Hepatocyte (in vitro differentiated cells): Measurements from ENCODE around the gene AKR7A2. TPM values are rescaled to one million over a fixed set of nuclear protein-coding genes. Genes with fewer than 3 reads are reported as not detected.

Source experiments
- DNase-seq: peaks from one replicate; pipeline ENCODE4 v3.0.0-alpha.2; 2016; ENCODE audit warnings: low spot score
- H2AFZ ChIP-seq: fragments of 200-600 bp; sonication (generic); 2 replicates; pipeline ENCODE4 v1.6.0; 2016; ENCODE audit warnings: antibody characterized with exemption, mild to moderate bottlenecking
- H3K27ac ChIP-seq: fragments of 200-600 bp; sonication (generic); 2 replicates; pipeline ENCODE4 v1.5.1; 2016; ENCODE audit warnings: mild to moderate bottlenecking
- H3K27me3 ChIP-seq: fragments of 200-600 bp; sonication (generic); 2 replicates; pipeline ENCODE4 v1.6.1; 2016
- H3K36me3 ChIP-seq: fragments of 200-600 bp; sonication (generic); replicated peaks from 2 replicates; pipeline ENCODE4 v1.5.1; 2016; ENCODE audit warnings: low read depth; ENCODE audit not compliant: insufficient read depth
- H3K4me1 ChIP-seq: fragments of 200-600 bp; sonication (generic); 2 replicates; pipeline ENCODE4 v1.5.1; 2016; ENCODE audit warnings: mild to moderate bottlenecking, moderate library complexity; ENCODE audit not compliant: insufficient read depth
- H3K4me2 ChIP-seq: fragments of 200-600 bp; sonication (generic); 2 replicates; pipeline ENCODE4 v1.6.0; 2016
- H3K4me3 ChIP-seq: fragments of 200-600 bp; sonication (generic); 2 replicates; pipeline ENCODE4 v1.5.1; 2016; ENCODE audit warnings: mild to moderate bottlenecking
- H3K79me2 ChIP-seq: fragments of 200-600 bp; sonication (generic); 2 replicates; pipeline ENCODE4 v1.6.0; 2017; ENCODE audit warnings: mild to moderate bottlenecking
- H3K9me2 ChIP-seq: fragments of 200-600 bp; sonication (generic); replicated peaks from 2 replicates; pipeline ENCODE4 v1.6.0; 2017; ENCODE audit warnings: mild to moderate bottlenecking; ENCODE audit not compliant: insufficient read depth
- H3K9me3 ChIP-seq: fragments of 200-600 bp; sonication (generic); 2 replicates; pipeline ENCODE4 v1.5.1; 2016; ENCODE audit warnings: low read depth, mild to moderate bottlenecking
- H4K20me1 ChIP-seq: fragments of 200-600 bp; sonication (generic); 2 replicates; pipeline ENCODE4 v1.6.0; 2016; ENCODE audit warnings: mild to moderate bottlenecking; ENCODE audit not compliant: insufficient read depth, poor library complexity, severe bottlenecking
- CTCF ChIP-seq: fragments of 200-600 bp; sonication (generic); IDR thresholded peaks from 2 replicates; pipeline ENCODE4 v1.5.1; 2016; ENCODE audit warnings: antibody characterized with exemption, mild to moderate bottlenecking; ENCODE audit not compliant: poor library complexity
- EZH2 ChIP-seq: fragments of 200-600 bp; sonication (generic); IDR thresholded peaks from 2 replicates; pipeline ENCODE4 v1.6.1; 2016; ENCODE audit warnings: antibody characterized with exemption, mild to moderate bottlenecking, borderline replicate concordance
- EZH2phosphoT487 ChIP-seq: fragments of 200-600 bp; sonication (generic); IDR thresholded peaks from one replicate; pipeline ENCODE4 v1.6.1; 2018; ENCODE audit warnings: antibody characterized with exemption, mild to moderate bottlenecking, low read depth, moderate library complexity; ENCODE audit not compliant: unreplicated experiment, severe bottlenecking
- WGBS: methylation state at CpG from one replicate; pipeline ENCODE4 v1.1.6; 2016; ENCODE audit warnings: low lambda C conversion rate; ENCODE audit errors: missing lambda C conversion rate; 5-methylcytosine and 5-hydroxymethylcytosine counted together
- polyA plus RNA-seq: library from polyadenylated mRNA; unstranded; fragments of >200 nt; fragmentation: Nextera tagmentation; extraction: Ambion mirVana; gene quantifications from 2 replicates; pipeline ENCODE4 v1.2.1, GENCODE V29; 2016
- total RNA-seq: library from RNA; depleted of rRNA; stranded (reverse); fragments of >200 nt; gene quantifications from 2 replicates; pipeline ENCODE4 v1.2.3, GENCODE V29; 2014

Gene AKR7A2
- total and polyA plus RNA-seq, 2 experiments from 2014 or later = 81.5 to 109 TPM

- H3K27ac ChIP-seq = no peak overlapping the region
- no peaks in the 10 kb centered on the region for H3K9me2 ChIP-seq
- WGBS = 92% methylated on average over 13 of the region's 13 CpGs
- H3K4me2 ChIP-seq = no peak overlapping the region
- H2AFZ ChIP-seq = no peak overlapping the region
- H3K79me2 ChIP-seq = peaks cover 25% of the 10 kb centered on the region
- DNase-seq = no peak
- peaks cover 5% of the 10 kb centered on the region for H4K20me1 ChIP-seq
- TF ChIP-seq CTCF (no peak), EZH2phosphoT487 (no peak), EZH2 (no peak)
- H3K36me3 ChIP-seq = no peaks in the 10 kb centered on the region
- H3K4me1 ChIP-seq = peaks cover 5% of the 10 kb centered on the region
- H3K4me3 ChIP-seq = no peak overlapping the region
- no peaks in the 10 kb centered on the region for H3K27me3 ChIP-seq
- H3K9me3 ChIP-seq = no peaks in the 10 kb centered on the region
Observed at GRCh38 chr1:19317126-19317910, 5.4 kb upstream of the AKR7A2 start.

- no peak overlapping the region for H3K4me2 ChIP-seq
- H3K9me2 ChIP-seq = no peaks in the 10 kb centered on the region
- H3K4me1 ChIP-seq = peaks cover 5% of the 10 kb centered on the region
Observed at GRCh38 chr1:19315378-19316198, 3.6 kb upstream of the AKR7A2 start.

GRCh38 chr1:19313961-19314882 lies 2.3 kb upstream of the AKR7A2 start:
- Histone ChIP-seq H3K4me3 (no peak overlapping the region), H3K79me2 (peaks cover 48% of the 10 kb centered on the region), H3K27ac (no peak overlapping the region), H3K9me2 (no peaks in the 10 kb centered on the region), H3K4me2 (peak overlapping the region; percentile 93), H4K20me1 (peaks cover 5% of the 10 kb centered on the region), H2AFZ (no peak overlapping the region), H3K36me3 (no peaks in the 10 kb centered on the region), H3K4me1 (peaks cover 5% of the 10 kb centered on the region), H3K9me3 (no peaks in the 10 kb centered on the region), H3K27me3 (no peaks in the 10 kb centered on the region)
- no peak for DNase-seq
- TF ChIP-seq CTCF (no peak), EZH2 (no peak), EZH2phosphoT487 (no peak)
- 95% methylated on average over 10 of the region's 10 CpGs for WGBS

More at GRCh38 chr1:19315378-19316198, 3.6 kb upstream of the AKR7A2 start:
- TF ChIP-seq EZH2 = no peak
- TF ChIP-seq EZH2phosphoT487 = no peak
- Histone ChIP-seq H4K20me1 (peaks cover 5% of the 10 kb centered on the region), H3K36me3 (no peaks in the 10 kb centered on the region), H3K27me3 (no peaks in the 10 kb centered on the region), H3K79me2 (peaks cover 35% of the 10 kb centered on the region), H2AFZ (no peak overlapping the region), H3K9me3 (no peaks in the 10 kb centered on the region), H3K27ac (no peak overlapping the region), H3K4me3 (no peak overlapping the region)
- no peak for DNase-seq
- WGBS = 80% methylated on average over 17 of the region's 17 CpGs
